ENCODE results near the gene SZRD1. TPM values are rescaled to one million over a fixed set of nuclear protein-coding genes. Genes with fewer than 3 reads are reported as not detected.

The SZRD1 gene
- total RNA-seq, 2 experiments from 2014 or later = 57.2 to 96.0 TPM

DNA sequence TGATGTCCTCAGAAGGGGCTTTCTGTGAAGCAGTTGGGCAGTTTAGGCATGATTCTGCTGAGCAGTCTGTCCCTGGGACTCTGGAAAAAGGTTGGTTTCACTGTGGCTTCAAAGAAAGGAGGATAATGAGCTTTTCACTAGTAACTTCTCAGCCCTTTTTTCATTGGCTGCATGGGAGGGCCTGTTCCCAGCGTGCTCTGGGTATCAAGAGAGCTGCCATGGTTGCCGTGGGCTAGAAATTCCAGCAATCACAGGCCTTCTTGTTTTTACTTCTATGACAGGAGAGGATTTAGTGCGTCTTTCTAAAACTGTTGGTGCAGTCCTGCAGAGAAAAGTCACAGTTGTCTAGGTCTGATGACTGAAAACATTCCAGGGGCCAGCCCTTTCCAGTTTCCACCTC is 7.2 kb downstream of the SZRD1 start:
- TF ChIP-seq, protein P1, sequence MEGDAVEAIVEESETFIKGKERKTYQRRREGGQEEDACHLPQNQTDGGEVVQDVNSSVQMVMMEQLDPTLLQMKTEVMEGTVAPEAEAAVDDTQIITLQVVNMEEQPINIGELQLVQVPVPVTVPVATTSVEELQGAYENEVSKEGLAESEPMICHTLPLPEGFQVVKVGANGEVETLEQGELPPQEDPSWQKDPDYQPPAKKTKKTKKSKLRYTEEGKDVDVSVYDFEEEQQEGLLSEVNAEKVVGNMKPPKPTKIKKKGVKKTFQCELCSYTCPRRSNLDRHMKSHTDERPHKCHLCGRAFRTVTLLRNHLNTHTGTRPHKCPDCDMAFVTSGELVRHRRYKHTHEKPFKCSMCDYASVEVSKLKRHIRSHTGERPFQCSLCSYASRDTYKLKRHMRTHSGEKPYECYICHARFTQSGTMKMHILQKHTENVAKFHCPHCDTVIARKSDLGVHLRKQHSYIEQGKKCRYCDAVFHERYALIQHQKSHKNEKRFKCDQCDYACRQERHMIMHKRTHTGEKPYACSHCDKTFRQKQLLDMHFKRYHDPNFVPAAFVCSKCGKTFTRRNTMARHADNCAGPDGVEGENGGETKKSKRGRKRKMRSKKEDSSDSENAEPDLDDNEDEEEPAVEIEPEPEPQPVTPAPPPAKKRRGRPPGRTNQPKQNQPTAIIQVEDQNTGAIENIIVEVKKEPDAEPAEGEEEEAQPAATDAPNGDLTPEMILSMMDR (conservative IDR thresholded peaks at IDR 0.05; ENCODE audit: low read length) = no peak
- TF ChIP-seq EZH2phosphoT487 (IDR thresholded peaks at IDR 0.05; ENCODE audit: borderline replicate concordance, low read depth, low read length) = no peak
- Histone ChIP-seq H3K9me2 (ENCODE audit: insufficient read depth, low read length) (no peaks in the 10 kb centered on the region), H3K9me3 (ENCODE audit: low read length) (no peaks in the 10 kb centered on the region), H3K4me3 (ENCODE audit: low read depth, low read length, poor library complexity, severe bottlenecking) (no peak overlapping the region), H4K20me1 (ENCODE audit: insufficient read depth, low read length) (peaks cover 38% of the 10 kb centered on the region), H3K27ac (ENCODE audit: low read depth, low read length, poor library complexity, severe bottlenecking) (no peak overlapping the region), H3K36me3 (ENCODE audit: insufficient read depth, low read length) (peaks cover 52% of the 10 kb centered on the region), H3K4me1 (ENCODE audit: insufficient read depth, low read length, poor library complexity, severe bottlenecking) (peaks cover 5% of the 10 kb centered on the region), H3K79me2 (ENCODE audit: insufficient read depth, low read depth, low read length) (peaks cover 99% of the 10 kb centered on the region), H2AFZ (ENCODE audit: low read length) (no peak overlapping the region), H3K4me2 (ENCODE audit: low read length) (no peak overlapping the region)
- intact Hi-C loops (cut with micrococcal nuclease; ENCODE audit: unreplicated experiment) = no loop called here
- ChIA-PET CTCF (ENCODE audit: unreplicated experiment) (no interaction called here), POLR2A (interaction anchor here (1.2 kb wide), 1 partner anchor 155 kb away, joined by 3 read pairs; no protein-coding TSS in a partner anchor)
- BruUV-seq (replicated peaks) = no TSS peak
- no peak for DNase-seq (ENCODE audit: low spot score)

DNA sequence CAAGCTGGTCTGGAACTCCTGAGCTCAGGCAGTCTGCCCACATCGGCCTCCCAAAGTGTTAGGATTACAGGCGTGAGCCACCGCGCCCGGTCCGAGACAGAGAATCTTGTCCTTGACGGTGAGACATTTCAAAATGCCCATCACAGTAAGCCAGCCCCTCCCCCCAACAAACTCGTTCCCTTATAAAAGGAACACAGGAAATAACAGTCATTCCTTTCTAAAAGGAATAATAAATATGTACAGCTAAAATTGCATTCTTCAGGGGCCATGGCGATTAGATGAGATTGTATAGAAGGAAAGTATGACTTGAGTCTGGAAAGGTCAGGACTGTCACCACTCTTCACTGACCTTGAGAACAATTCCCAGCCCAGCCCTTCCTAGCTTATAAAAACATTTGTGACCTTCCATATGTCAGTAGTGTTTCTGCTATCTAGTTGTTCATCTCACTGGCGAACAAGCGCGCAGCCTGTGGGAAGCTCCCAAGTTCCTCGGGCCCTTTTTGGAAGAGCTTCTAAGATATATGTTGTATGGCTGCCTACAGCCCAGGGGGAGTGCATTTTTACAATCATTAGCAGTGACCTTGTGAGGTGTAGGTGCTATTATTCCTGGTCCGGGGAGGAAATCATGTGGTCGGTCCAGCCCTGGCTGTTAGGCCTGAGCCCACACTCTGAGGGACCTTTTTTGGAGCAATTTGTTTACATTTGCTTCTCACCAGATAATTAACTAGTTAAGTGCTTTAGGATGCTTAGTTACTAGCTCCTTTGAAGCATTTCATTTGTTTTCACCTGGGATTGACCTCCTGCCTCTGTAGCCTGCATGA is 8.7 kb downstream of the SZRD1 start:
- H3K4me2 ChIP-seq (ENCODE audit: low read length) = no peak overlapping the region
- ChIA-PET CTCF (ENCODE audit: unreplicated experiment) (no interaction called here), POLR2A (no interaction called here)

More for the DNA sequence above, 8.7 kb downstream of the SZRD1 start:
- no peak overlapping the region for H2AFZ ChIP-seq (ENCODE audit: low read length)
- peaks cover 99% of the 10 kb centered on the region for H3K79me2 ChIP-seq (ENCODE audit: insufficient read depth, low read depth, low read length)
- no peaks in the 10 kb centered on the region for H3K9me3 ChIP-seq (ENCODE audit: low read length)
- no TSS peak for BruUV-seq (replicated peaks)
- H4K20me1 ChIP-seq (ENCODE audit: insufficient read depth, low read length) = peaks cover 36% of the 10 kb centered on the region
- TF ChIP-seq, protein P1 (conservative IDR thresholded peaks at IDR 0.05; ENCODE audit: low read length) = no peak
- no peak for TF ChIP-seq EZH2phosphoT487 (IDR thresholded peaks at IDR 0.05; ENCODE audit: borderline replicate concordance, low read depth, low read length)
- H3K9me2 ChIP-seq (ENCODE audit: insufficient read depth, low read length) = no peaks in the 10 kb centered on the region
- no peak overlapping the region for H3K27ac ChIP-seq (ENCODE audit: low read depth, low read length, poor library complexity, severe bottlenecking)
- H3K4me1 ChIP-seq (ENCODE audit: insufficient read depth, low read length, poor library complexity, severe bottlenecking) = peaks cover 3% of the 10 kb centered on the region
- DNase-seq (ENCODE audit: low spot score) = no peak
- peaks cover 59% of the 10 kb centered on the region for H3K36me3 ChIP-seq (ENCODE audit: insufficient read depth, low read length)
- intact Hi-C loops (cut with micrococcal nuclease; ENCODE audit: unreplicated experiment) = no loop called here
- no peak overlapping the region for H3K4me3 ChIP-seq (ENCODE audit: low read depth, low read length, poor library complexity, severe bottlenecking)

All from OCI-LY7 (cell line).